B cell (primary cell): ENCODE results near the gene PHOSPHO1.

Experiments
- CTCF ChIP-seq: fragments of 200-600 bp; IDR thresholded peaks from one replicate; pipeline ENCODE4 v1.8.0; 2022; ENCODE audit warnings: antibody characterized with exemption, mild to moderate bottlenecking
- EZH2 ChIP-seq: IDR thresholded peaks from 2 replicates; pipeline ENCODE4 v1.6.1; 2012; ENCODE audit warnings: borderline replicate concordance, low read depth, mild to moderate bottlenecking, moderate library complexity, low read length; ENCODE audit not compliant: insufficient read depth, poor library complexity, severe bottlenecking

- TF ChIP-seq CTCF (no peak), EZH2 (no peak)
These were observed 14.1 kb downstream of the PHOSPHO1 start for GRCh38 chr17:49216482-49216881.
